ENCODE results near the gene EXOC4.

DNA sequence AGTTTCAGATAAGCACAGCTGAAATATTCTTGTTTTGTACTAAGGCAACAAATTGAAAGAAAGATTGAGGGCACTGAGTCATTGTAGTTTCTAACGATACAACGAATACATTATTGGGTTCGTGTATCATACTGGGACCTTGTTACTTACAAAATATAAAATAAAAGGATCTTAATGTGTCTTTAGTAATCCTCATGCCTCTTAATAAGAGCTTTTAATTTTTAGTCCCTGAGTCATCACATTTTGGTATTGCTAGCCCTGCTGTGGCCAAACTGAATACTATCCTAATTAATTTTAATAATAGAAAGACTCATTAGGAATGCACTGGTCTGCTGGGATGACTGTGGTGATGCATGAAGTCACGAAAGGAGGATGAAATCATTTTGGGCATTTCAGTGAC is 309.7 kb downstream of the EXOC4 start:
- TF ChIP-seq, protein P1, sequence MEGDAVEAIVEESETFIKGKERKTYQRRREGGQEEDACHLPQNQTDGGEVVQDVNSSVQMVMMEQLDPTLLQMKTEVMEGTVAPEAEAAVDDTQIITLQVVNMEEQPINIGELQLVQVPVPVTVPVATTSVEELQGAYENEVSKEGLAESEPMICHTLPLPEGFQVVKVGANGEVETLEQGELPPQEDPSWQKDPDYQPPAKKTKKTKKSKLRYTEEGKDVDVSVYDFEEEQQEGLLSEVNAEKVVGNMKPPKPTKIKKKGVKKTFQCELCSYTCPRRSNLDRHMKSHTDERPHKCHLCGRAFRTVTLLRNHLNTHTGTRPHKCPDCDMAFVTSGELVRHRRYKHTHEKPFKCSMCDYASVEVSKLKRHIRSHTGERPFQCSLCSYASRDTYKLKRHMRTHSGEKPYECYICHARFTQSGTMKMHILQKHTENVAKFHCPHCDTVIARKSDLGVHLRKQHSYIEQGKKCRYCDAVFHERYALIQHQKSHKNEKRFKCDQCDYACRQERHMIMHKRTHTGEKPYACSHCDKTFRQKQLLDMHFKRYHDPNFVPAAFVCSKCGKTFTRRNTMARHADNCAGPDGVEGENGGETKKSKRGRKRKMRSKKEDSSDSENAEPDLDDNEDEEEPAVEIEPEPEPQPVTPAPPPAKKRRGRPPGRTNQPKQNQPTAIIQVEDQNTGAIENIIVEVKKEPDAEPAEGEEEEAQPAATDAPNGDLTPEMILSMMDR (IDR thresholded peaks at IDR 0.05), result no peak
- TF ChIP-seq POLR2A (IDR thresholded peaks at IDR 0.05), result no peak

All from lower leg skin (tissue), 3 donors.